Measurements from ENCODE around the gene CXXC1. TPM values are rescaled to one million over a fixed set of nuclear protein-coding genes. Genes with fewer than 3 reads are reported as not detected.

Gene CXXC1
- total and polyA plus RNA-seq, 2 of the 13 experiments (the other 11 are each of a cell fraction or from before 2014, with no cell fraction given) = 32.9 to 39.0 TPM

DNA sequence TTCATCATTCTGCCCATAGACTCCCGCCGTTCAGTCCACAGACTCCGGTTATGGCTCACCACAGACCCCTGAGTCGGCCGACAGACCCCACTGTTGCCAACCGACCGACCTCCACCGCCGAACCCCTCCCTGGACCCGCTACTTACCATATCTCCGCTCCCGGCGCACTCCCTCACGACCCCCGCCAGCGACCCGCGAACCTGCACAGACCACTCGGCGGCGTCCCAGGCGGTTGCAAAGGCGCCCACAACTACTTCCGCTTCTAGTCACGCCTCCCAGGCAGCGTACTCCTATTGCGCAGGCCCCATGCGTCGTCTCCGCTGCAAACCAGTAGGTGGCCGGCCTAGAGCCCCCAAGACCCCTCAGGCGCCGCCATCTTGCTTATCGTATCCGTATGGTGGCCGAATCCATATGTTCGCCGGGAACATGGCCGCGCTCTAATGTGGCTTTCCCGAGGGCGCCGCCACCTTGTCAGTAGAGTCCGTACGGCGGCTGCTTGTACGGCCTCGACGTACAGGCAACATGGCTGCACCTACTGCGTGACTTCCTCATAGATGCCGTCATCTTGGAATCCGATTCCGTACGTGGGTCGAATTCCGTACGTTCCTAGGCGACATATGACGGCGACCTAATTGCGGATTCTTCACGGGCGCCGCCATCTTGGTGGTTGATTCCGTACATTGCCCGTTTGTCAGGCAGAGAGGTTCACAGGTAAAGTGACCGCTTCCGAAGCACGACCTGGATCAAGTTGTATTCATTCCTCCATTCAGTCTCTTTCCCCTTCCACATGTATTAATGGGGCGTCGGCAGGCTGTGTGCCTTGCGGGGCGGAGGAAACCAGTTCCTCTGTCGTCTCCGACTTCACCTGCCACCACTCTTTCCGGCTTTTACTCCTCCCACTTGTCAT lies at the start of gene CXXC1 (continued):
- TF ChIP-seq, protein P1, sequence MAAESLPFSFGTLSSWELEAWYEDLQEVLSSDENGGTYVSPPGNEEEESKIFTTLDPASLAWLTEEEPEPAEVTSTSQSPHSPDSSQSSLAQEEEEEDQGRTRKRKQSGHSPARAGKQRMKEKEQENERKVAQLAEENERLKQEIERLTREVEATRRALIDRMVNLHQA (CRISPR knock-in tag; IDR thresholded peaks at IDR 0.05) = no peak
- no peak for TF ChIP-seq NR1H2 (CRISPR knock-in tag; IDR thresholded peaks at IDR 0.05; ENCODE audit: borderline replicate concordance, low read depth)
- TF ChIP-seq MATR3 (CRISPR knock-in tag; IDR thresholded peaks at IDR 0.05) = no peak
- TF ChIP-seq ZNF564 (CRISPR knock-in tag; IDR thresholded peaks at IDR 0.05) = no peak
- TF ChIP-seq, protein P2, sequence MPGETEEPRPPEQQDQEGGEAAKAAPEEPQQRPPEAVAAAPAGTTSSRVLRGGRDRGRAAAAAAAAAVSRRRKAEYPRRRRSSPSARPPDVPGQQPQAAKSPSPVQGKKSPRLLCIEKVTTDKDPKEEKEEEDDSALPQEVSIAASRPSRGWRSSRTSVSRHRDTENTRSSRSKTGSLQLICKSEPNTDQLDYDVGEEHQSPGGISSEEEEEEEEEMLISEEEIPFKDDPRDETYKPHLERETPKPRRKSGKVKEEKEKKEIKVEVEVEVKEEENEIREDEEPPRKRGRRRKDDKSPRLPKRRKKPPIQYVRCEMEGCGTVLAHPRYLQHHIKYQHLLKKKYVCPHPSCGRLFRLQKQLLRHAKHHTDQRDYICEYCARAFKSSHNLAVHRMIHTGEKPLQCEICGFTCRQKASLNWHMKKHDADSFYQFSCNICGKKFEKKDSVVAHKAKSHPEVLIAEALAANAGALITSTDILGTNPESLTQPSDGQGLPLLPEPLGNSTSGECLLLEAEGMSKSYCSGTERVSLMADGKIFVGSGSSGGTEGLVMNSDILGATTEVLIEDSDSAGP (CRISPR knock-in tag; IDR thresholded peaks at IDR 0.05; ENCODE audit: borderline replicate concordance) = peak; percentile 88; the same call in 1 of the 2 replicates
- no peak for TF ChIP-seq ATM (IDR thresholded peaks at IDR 0.05; ENCODE audit: borderline replicate concordance)
- peak; percentile 80; the same call in 1 of the 2 replicates for TF ChIP-seq ZNF337 (CRISPR knock-in tag; IDR thresholded peaks at IDR 0.05; ENCODE audit: borderline replicate concordance, low read depth)
- TF ChIP-seq ZNF619 (CRISPR knock-in tag; IDR thresholded peaks at IDR 0.05) = peak; percentile 29; the same call in 1 of the 2 replicates
- TF ChIP-seq, protein P3, sequence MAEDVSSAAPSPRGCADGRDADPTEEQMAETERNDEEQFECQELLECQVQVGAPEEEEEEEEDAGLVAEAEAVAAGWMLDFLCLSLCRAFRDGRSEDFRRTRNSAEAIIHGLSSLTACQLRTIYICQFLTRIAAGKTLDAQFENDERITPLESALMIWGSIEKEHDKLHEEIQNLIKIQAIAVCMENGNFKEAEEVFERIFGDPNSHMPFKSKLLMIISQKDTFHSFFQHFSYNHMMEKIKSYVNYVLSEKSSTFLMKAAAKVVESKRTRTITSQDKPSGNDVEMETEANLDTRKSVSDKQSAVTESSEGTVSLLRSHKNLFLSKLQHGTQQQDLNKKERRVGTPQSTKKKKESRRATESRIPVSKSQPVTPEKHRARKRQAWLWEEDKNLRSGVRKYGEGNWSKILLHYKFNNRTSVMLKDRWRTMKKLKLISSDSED (CRISPR knock-in tag; IDR thresholded peaks at IDR 0.05) = no peak
- 0 out of 2 replicates have a peak, but pooled peaks have one; percentile 76 for TF ChIP-seq AHR (CRISPR knock-in tag; IDR thresholded peaks at IDR 0.05)
- no peak for TF ChIP-seq SOX6 (IDR thresholded peaks at IDR 0.05)
- TF ChIP-seq SOX6 (CRISPR knock-in tag; IDR thresholded peaks at IDR 0.05) = peak; percentile 81
- TF ChIP-seq, protein P4, sequence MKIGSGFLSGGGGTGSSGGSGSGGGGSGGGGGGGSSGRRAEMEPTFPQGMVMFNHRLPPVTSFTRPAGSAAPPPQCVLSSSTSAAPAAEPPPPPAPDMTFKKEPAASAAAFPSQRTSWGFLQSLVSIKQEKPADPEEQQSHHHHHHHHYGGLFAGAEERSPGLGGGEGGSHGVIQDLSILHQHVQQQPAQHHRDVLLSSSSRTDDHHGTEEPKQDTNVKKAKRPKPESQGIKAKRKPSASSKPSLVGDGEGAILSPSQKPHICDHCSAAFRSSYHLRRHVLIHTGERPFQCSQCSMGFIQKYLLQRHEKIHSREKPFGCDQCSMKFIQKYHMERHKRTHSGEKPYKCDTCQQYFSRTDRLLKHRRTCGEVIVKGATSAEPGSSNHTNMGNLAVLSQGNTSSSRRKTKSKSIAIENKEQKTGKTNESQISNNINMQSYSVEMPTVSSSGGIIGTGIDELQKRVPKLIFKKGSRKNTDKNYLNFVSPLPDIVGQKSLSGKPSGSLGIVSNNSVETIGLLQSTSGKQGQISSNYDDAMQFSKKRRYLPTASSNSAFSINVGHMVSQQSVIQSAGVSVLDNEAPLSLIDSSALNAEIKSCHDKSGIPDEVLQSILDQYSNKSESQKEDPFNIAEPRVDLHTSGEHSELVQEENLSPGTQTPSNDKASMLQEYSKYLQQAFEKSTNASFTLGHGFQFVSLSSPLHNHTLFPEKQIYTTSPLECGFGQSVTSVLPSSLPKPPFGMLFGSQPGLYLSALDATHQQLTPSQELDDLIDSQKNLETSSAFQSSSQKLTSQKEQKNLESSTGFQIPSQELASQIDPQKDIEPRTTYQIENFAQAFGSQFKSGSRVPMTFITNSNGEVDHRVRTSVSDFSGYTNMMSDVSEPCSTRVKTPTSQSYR (CRISPR knock-in tag; IDR thresholded peaks at IDR 0.05; ENCODE audit: borderline replicate concordance) = no peak
- no peak for TF ChIP-seq REXO4 (CRISPR knock-in tag; IDR thresholded peaks at IDR 0.05; ENCODE audit: borderline replicate concordance)
- no peak for TF ChIP-seq ZNF567 (CRISPR knock-in tag; IDR thresholded peaks at IDR 0.05; ENCODE audit: borderline replicate concordance)
- TF ChIP-seq ZNF607 (CRISPR knock-in tag; IDR thresholded peaks at IDR 0.05; ENCODE audit: borderline replicate concordance) = no peak
- TF ChIP-seq ZFY (CRISPR knock-in tag; IDR thresholded peaks at IDR 0.05) = peak; percentile 71
- TF ChIP-seq HOXA3 (CRISPR knock-in tag; IDR thresholded peaks at IDR 0.05) = peak; percentile 96
- peak; percentile 91 for TF ChIP-seq THAP11 (CRISPR knock-in tag; IDR thresholded peaks at IDR 0.05)
- no peak for TF ChIP-seq ZNF253 (CRISPR knock-in tag; IDR thresholded peaks at IDR 0.05; ENCODE audit: borderline replicate concordance)
- peak; percentile 42; the same call in 1 of the 2 replicates for TF ChIP-seq HDAC2 (CRISPR knock-in tag; IDR thresholded peaks at IDR 0.05)
- TF ChIP-seq ZNF747 (CRISPR knock-in tag; IDR thresholded peaks at IDR 0.05; ENCODE audit: borderline replicate concordance) = peak; percentile 76; the same call in 1 of the 2 replicates
- no peak for TF ChIP-seq ONECUT2 (CRISPR knock-in tag; IDR thresholded peaks at IDR 0.05)
- TF ChIP-seq NFRKB (IDR thresholded peaks at IDR 0.05) = no peak
